ENCODE measurements around the gene KRT83.

DNA sequence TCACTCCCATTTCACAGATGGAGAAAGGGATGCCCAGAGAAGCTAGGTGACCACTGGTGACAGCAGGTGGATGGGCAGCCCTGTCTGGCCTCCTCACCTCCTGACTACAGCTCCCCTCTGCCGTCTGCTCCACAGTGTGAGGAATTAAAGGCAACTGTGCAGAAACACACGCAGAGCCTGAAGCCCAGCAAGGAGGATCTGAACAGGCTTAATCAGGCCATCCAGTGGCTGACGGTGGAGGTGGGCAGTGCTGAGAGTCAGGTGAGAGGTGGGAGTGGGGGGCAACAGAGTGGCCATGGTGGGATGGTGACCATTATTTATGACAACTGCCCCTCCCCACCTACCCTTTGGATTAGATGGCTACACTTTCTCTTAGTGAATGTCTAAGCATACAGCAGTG is 45.5 kb downstream of the KRT83 start:
- TF ChIP-seq, protein P1, sequence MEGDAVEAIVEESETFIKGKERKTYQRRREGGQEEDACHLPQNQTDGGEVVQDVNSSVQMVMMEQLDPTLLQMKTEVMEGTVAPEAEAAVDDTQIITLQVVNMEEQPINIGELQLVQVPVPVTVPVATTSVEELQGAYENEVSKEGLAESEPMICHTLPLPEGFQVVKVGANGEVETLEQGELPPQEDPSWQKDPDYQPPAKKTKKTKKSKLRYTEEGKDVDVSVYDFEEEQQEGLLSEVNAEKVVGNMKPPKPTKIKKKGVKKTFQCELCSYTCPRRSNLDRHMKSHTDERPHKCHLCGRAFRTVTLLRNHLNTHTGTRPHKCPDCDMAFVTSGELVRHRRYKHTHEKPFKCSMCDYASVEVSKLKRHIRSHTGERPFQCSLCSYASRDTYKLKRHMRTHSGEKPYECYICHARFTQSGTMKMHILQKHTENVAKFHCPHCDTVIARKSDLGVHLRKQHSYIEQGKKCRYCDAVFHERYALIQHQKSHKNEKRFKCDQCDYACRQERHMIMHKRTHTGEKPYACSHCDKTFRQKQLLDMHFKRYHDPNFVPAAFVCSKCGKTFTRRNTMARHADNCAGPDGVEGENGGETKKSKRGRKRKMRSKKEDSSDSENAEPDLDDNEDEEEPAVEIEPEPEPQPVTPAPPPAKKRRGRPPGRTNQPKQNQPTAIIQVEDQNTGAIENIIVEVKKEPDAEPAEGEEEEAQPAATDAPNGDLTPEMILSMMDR (IDR thresholded peaks at IDR 0.05; ENCODE audit: low read depth, low read length, poor library complexity, severe bottlenecking), result no peak
- TF ChIP-seq EZH2phosphoT487 (IDR thresholded peaks at IDR 0.05; ENCODE audit: borderline replicate concordance, low read length), result no peak

Data from DOHH2 (cell line).